MM.1S (cell line): ENCODE measurements around the gene DENND5A.
"Not testable (repeated sequence)": the region's sequence is repeated elsewhere in the genome, so short reads cannot be mapped to it uniquely, and the experiment has no call there.

Experiments used
- EZH2 ChIP-seq: fragments of 300-600 bp; sonication (generic); optimal IDR thresholded peaks from 2 replicates; pipeline ENCODE3; 2017; ENCODE audit warnings: low read depth, mild to moderate bottlenecking, antibody characterized with exemption, low read length, mixed read lengths
- TF ChIP-seq, protein P1 (sequence below): fragments of 300-600 bp; sonication (generic); IDR thresholded peaks from 2 replicates; pipeline ENCODE4 v1.5.1; 2016; ENCODE audit warnings: antibody characterized with exemption, low read length, mixed read lengths

DNA sequence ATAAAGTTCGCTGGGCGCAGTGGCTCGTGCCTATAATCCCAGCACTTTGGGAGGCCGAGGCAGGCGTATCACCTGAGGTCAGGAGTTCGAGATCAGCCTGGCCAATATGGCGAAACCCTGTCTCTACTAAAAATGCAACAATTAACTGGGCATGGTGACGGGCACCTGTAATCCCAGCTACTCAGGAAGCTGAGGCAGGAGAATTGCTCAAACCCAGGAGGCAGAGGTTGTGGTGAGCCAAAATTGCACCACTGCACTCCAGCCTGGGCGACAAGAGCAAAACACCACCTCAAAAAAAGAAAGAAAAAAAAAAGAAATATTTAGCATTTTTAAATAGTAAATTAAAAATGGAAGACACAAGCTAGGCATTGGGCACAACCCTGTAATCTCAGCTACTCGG lies 28.9 kb downstream of the DENND5A start:
- TF ChIP-seq EZH2, result not testable (repeated sequence)
- TF ChIP-seq, protein P1, sequence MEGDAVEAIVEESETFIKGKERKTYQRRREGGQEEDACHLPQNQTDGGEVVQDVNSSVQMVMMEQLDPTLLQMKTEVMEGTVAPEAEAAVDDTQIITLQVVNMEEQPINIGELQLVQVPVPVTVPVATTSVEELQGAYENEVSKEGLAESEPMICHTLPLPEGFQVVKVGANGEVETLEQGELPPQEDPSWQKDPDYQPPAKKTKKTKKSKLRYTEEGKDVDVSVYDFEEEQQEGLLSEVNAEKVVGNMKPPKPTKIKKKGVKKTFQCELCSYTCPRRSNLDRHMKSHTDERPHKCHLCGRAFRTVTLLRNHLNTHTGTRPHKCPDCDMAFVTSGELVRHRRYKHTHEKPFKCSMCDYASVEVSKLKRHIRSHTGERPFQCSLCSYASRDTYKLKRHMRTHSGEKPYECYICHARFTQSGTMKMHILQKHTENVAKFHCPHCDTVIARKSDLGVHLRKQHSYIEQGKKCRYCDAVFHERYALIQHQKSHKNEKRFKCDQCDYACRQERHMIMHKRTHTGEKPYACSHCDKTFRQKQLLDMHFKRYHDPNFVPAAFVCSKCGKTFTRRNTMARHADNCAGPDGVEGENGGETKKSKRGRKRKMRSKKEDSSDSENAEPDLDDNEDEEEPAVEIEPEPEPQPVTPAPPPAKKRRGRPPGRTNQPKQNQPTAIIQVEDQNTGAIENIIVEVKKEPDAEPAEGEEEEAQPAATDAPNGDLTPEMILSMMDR, result not testable (repeated sequence)
